Stimulated activated naive CD4-positive, alpha-beta T cell (primary cell): ENCODE results near the gene KRTAP5-1.

Source experiments
- DNase-seq, 6 experiments: peaks; one replicate each; lab custom pipeline; 2025; lab: John Stamatoyannopoulos, UW

KRTAP5-1 gene

GRCh38 chr11:1572197-1573076 lies 12.6 kb downstream of the KRTAP5-1 start, which contains the start of gene DUSP8:
TSS of gene DUSP8 (minus strand) at chr11:1572271. CDS start at chr11:1565826, 6,445 bp downstream.
- DNase-seq: peak; percentile 88 to 95 (median 92)

GRCh38 chr11:1571760-1572196 lies 13.3 kb downstream of the KRTAP5-1 start:
- DNase-seq: no peak

- DNase-seq: peak; percentile 24 to 65 (median 40)
Measured at GRCh38 chr11:1570896-1571759, 14.0 kb downstream of the KRTAP5-1 start.

GRCh38 chr11:1570531-1570895 lies 14.6 kb downstream of the KRTAP5-1 start:
- no peak for DNase-seq

GRCh38 chr11:1570001-1570453 lies 15.1 kb downstream of the KRTAP5-1 start:
- DNase-seq: no peak

GRCh38 chr11:1569251-1569780 lies 15.8 kb downstream of the KRTAP5-1 start:
- no peak for DNase-seq

GRCh38 chr11:1568441-1568911 lies 16.6 kb downstream of the KRTAP5-1 start:
- peak in 1 of 6 experiments; percentile 33 for DNase-seq

- DNase-seq: peak in 1 of 6 experiments; percentile 22
Measured at GRCh38 chr11:1567721-1568100, 17.4 kb downstream of the KRTAP5-1 start.

- no peak for DNase-seq
Measured at GRCh38 chr11:1567052-1567720, 17.9 kb downstream of the KRTAP5-1 start.

- no peak for DNase-seq
Measured at GRCh38 chr11:1566381-1567051, 18.6 kb downstream of the KRTAP5-1 start.

- DNase-seq: no peak
Measured at GRCh38 chr11:1565904-1566247, 19.2 kb downstream of the KRTAP5-1 start.

GRCh38 chr11:1565173-1565903 lies 19.7 kb downstream of the KRTAP5-1 start:
- no peak for DNase-seq

- DNase-seq: no peak
Measured at GRCh38 chr11:1564535-1565172, 20.4 kb downstream of the KRTAP5-1 start.

GRCh38 chr11:1563697-1564534 lies 21.2 kb downstream of the KRTAP5-1 start:
- no peak for DNase-seq

- no peak for DNase-seq
Measured at GRCh38 chr11:1563149-1563638, 21.9 kb downstream of the KRTAP5-1 start.

- DNase-seq: no peak
Measured at GRCh38 chr11:1562469-1563148, 22.5 kb downstream of the KRTAP5-1 start.

- DNase-seq: no peak
Measured at GRCh38 chr11:1561955-1562354, 23.1 kb downstream of the KRTAP5-1 start.

- DNase-seq: no peak
Measured at GRCh38 chr11:1561266-1561665, 23.8 kb downstream of the KRTAP5-1 start.
